ENCODE results near the gene DNAJC1.
"Not testable (repeated sequence)": the region's sequence is repeated elsewhere in the genome, so short reads cannot be mapped to it uniquely, and the experiment has no call there.

Gene DNAJC1

DNA sequence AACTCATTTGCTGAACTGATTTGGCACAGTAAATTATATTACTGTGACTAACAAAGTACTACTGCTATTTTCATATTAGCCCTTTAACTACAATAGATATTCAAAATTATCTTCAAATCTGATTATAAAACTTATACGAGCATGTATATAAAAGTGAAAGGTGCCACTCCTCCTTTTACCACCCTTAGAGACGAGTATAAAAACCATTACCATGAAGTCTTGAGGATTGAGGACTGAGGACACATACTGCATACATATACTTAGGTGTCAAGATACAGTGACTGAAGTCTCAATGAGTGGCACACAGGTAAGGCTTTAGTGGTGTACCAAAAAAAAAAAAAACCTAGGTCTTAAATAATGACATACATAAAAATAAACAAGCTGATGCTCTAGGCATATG, 98.6 kb downstream of the DNAJC1 start:
- no peak for DNase-seq (ENCODE audit: low spot score)

DNA sequence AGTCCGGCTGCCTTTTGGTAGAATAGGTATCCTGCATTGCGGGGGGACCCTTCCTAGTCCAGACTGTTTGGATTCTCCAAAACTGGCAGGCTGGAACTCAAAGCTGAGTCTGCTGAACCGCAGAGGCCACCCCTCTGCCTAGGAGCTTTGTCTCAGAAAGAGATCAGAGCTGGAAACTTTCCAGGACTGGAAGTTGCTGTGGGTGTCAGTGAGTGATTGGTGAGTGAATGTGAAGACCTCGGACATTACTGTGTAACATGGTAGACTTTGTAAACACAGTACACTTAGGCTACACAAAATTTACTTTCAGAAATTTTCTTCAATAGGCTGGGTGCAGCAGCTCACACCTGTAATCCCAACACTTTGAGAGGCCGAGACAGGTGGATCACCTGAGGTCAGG, 103.8 kb downstream of the DNAJC1 start:
- DNase-seq (ENCODE audit: low spot score): no peak

- DNase-seq (ENCODE audit: low spot score): no peak
Observed at GRCh38 chr10:21895932-21896331, 107.6 kb downstream of the DNAJC1 start.

- no peak for DNase-seq (ENCODE audit: low spot score)
Observed at GRCh38 chr10:21894648-21895342, 108.7 kb downstream of the DNAJC1 start.

DNA sequence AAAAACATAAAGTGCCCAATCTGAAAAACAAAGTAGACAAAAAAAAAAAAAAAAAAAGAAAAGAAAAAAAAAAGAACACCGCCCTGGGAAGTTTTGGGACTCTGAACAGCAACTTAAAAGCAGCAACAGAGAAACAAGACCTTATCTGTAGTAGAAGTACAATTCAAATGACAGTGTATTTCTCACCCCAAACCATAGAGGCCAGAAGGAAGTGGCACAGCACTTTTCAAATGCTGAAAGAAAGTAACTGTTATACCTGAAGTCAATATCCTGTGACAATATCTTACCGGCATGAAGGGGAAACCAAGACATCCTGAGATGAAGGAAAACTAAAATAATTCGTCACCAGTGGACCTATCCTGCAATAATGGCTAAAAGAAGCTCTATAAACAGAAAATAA, 112.1 kb downstream of the DNAJC1 start:
- DNase-seq (ENCODE audit: low spot score): no peak

DNA sequence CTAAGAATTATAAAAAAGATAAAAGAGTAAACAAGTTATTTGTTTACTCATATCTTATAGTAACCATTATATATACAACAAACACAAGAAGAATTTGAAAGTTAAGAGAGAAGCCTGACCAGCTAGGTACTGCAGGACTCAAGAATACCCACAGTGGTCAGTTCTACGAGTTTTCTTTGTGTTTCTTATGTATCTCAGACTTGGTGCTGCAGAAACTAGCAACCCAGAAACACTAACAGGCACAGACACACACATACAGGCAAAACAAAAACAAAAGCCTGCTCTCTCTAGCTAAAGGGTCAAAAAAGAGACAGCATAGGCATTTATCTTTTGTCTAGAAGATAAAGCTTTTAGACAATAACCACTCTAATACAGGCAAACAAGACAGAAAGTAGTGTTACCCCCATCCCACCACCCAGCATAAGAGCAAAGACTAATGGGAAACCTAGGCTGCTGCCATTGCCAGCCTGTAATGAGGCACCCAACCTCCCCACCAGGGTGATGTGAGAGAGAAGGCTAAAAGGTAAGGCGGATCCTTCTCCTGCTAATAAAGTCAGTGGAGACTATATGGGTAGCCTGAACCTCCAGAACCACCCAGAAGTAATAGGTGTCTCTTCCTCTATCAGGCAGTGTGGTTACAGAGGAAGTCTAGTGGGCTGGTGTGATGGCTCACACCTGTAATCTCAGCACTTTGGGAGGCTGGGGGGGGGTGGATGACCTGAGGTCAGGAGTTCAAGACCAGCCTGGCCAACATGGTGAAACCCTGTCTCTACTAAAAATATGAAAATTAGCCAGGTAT, 113.9 kb downstream of the DNAJC1 start:
- no peak for DNase-seq (ENCODE audit: low spot score)

DNA sequence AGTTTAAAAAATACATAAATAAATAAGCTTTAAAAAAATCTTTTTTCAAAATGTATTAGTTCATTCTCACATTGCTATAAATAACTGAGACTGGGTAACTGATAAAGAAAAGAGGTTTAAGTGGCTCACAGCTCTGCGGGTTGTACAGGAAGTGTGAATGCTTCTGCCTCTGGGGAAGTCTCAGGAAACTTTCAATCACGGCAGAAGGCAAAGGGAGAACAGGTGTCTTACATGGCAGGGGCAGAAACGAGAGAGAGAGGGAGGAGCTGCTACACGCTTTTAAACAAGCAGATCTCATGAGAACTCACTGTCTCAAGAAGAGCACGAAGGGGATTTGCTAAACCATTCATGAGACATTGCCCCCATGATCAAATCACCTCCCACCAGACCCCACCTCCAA, 114.6 kb downstream of the DNAJC1 start:
- no peak for DNase-seq (ENCODE audit: low spot score)

DNA sequence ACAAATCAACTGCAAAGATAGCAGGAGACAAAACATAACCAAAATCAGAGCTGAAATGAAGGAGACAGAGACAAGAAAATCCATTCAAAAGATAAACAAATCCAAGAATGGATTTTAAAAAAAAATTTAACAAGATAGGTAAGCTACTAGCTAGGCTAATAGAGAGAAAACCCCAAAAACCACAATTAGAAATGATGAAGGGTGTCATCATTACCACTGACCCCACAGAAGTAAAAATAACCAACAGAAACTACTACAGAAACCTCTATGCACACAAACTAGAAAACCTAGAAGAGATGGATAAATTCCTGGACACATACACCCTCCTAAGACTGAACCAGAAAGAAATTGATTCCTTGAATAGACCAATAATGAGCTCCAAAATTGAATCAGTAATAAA, 117.6 kb downstream of the DNAJC1 start:
- DNase-seq (ENCODE audit: low spot score): no peak

DNA sequence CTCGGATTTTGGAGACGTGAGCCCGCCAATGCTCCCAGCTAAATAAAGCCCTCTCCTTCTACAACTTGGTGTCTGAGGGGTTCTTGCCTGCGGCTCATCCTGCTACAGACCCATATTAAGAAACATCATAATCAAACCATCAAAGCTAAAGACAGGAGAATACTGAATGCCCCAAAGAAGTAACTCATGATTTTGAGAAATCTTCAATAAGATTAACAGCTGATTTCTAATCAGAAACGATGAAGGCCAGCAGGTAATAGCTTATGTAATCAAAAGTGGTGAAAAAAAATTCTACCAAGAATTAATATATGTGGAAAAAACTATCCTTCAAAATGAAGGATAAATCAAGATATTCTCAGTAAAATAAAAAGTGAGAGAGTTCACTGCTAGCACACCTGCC, 130.3 kb downstream of the DNAJC1 start:
- DNase-seq (ENCODE audit: low spot score): no peak

GRCh38 chr10:21872771-21873170, 130.8 kb downstream of the DNAJC1 start:
- DNase-seq (ENCODE audit: low spot score): not testable (repeated sequence)

- DNase-seq (ENCODE audit: low spot score): no peak
Observed at GRCh38 chr10:21870849-21871248, 132.7 kb downstream of the DNAJC1 start.

DNA sequence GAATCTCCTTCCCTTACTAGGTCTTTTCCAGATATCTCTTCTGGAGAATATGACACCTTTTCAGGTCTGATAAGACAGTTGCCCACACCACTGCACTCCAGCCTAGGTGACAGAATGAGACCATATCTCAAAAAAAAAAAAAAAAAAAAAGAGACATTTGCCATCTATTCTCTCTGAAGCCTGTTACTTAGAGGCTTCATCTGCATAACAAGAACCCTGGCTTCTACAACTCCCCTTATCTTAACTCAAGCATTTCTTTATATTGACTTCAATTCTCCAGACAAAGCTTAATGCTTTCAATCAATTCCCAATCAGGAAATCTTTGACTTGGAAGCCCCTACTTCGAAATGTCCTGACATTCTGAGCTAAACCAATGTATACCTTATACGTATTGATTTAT, 134.4 kb downstream of the DNAJC1 start:
- DNase-seq (ENCODE audit: low spot score): not testable (repeated sequence)

DNA sequence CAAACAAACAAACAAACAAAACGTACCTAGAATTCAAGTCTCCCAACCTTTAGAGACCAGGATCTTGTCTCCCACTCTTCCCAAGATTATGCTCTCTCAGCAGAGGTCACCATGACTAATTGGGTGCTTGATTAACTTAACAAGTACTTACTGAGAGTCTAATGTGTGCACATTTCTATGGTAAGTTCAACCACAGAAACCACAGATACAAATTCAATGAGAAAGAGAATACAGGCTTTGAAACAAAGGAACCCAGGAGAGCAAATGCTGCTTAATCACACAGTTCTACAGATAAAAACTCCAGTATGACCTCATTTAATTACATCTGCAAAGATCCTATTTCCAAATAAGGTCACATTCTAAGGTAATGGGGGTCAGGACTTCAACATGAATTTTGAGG, 142.8 kb downstream of the DNAJC1 start:
- DNase-seq (ENCODE audit: low spot score): no peak

GRCh38 chr10:21858455-21858854, 145.1 kb downstream of the DNAJC1 start:
- DNase-seq (ENCODE audit: low spot score): no peak

DNA sequence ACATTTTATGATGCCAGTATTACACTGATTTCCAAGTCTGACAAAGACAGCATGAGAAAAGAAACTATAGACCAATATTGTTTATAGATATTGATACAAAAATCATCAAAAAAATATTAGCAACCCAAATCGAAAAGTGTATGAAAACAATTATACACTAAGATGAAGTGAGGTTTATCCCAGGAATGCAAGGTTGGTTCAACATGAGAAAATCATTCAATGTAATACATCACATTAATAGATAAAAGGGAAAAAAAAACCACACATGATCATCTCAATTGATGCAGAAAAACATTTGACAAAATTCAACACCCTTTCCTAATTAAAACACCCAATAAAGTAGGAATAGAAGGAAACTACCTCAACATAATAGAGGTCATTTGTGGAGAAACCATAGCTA, 153.9 kb downstream of the DNAJC1 start:
- no peak for DNase-seq (ENCODE audit: low spot score)

DNA sequence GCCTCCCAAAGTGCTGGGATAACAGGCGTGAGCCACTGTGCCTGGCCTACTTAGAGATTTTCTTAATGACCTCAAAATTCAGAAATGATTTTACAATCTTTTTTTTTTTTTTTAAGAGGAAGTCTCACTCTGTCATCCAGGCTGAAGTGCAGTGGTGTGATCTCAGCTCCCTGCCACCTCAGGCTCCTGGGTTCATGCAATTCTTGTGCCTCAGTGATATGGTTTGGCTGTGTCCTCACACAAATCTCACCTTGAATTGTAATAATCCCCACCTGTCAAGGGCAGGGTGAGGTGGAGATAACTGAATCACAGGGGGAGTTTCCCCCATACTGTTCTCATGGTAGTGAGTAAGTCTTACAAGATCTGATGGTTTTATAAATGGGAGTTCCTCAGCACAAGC, 159.9 kb downstream of the DNAJC1 start:
- DNase-seq (ENCODE audit: low spot score): no peak

- not testable (repeated sequence) for DNase-seq (ENCODE audit: low spot score)
Observed at GRCh38 chr10:21841273-21841672, 162.3 kb downstream of the DNAJC1 start.

DNA sequence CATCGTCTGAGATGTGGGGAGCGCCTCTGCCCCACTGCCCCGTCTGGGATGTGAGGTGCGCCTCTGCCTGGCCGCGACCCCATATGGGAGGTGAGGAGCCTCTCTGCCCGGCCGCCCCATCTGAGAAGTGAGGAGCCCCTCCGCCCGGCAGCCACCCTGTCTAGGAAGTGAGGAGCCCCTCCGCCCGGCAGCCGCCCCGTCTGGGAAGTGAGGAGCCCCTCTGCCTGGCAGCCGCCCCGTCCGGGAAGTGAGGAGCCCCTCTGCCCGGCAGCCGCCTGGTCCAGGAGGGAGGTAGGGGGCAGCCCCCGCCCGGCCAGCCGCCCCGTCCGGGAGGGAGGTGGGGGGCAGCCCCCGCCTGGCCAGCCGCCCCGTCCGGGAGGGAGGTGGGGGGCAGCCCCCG, 166.0 kb downstream of the DNAJC1 start:
- DNase-seq (ENCODE audit: low spot score): not testable (repeated sequence)

- not testable (repeated sequence) for DNase-seq (ENCODE audit: low spot score)
Observed at GRCh38 chr10:21834574-21834973, 169.0 kb downstream of the DNAJC1 start.

- no peak for DNase-seq (ENCODE audit: low spot score)
Observed at GRCh38 chr10:21832821-21833130, 170.8 kb downstream of the DNAJC1 start.

DNA sequence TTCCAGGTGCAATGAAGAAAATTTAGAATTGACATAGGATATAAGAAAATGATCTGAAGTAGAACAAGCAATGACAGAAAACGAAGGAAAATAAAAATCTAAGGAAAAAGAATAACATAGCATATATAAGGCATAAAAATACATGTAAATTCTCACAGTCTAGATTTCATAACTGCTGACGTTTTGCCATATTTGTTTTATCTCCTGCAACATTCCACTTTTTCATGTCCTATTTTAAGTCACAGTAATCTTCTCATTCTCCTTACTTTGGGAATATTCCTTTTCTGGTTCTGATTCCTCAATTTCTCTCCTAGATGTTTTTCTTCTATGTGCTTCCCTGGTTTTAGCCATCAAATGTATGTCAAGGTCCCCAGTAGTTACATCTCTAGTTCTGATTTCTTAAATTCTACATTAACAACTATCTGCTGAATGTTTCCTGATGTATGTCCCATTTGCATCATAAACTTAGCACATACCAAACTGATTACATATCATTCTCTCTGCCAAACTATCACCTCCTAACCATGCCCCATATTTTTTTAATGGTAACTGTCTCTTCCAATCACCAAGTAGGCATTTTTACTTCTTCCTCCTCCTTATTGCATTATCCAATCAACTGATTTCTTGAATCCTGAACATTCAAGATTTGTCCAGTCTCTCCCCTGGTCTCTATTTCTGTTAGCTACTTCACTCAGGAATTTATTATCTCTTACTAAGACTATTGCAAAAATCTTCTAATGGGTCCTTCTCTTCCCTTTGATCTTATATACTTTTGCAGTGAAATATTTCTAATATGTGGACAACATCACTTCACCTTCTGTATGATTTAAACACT, 171.3 kb downstream of the DNAJC1 start:
- peak; percentile 9 for DNase-seq (ENCODE audit: low spot score)

- DNase-seq (ENCODE audit: low spot score): no peak
Observed at GRCh38 chr10:21830037-21830436, 173.5 kb downstream of the DNAJC1 start.

DNA sequence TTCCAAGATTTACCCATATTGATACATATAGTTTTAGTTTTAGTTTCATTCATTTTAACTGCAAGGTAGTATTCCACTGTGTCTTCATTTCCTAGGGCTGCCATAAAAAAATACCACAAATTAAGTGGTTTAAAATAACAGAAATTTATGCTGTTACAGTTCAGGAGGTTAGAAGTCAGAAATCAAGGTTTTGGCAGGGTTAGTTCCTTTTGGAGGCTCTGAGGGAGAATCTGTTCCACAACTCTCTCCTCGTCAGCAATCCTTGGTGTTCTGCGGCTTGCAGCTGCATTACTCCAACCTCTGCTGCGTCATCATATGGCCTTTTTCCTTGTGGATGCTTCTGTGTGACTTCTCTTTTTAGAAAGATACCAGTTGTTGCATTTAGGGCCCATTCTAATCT, 176.2 kb downstream of the DNAJC1 start:
- DNase-seq (ENCODE audit: low spot score): no peak

Data from hepatic stellate cell (primary cell).